ENCODE measurements around the gene RPS27A. TPM values are rescaled to one million over a fixed set of nuclear protein-coding genes. Genes with fewer than 3 reads are reported as not detected.
"Not testable (repeated sequence)": the region's sequence is repeated elsewhere in the genome, so short reads cannot be mapped to it uniquely, and the experiment has no call there.

Gene RPS27A
- polyA plus RNA-seq, 1 donor from 2014 or later: 1,842 TPM

- not testable (repeated sequence) for H3K27me3 ChIP-seq (ENCODE audit: insufficient read depth, low read depth, low read length); H3K9me2 ChIP-seq (ENCODE audit: insufficient read depth, low read length); H3K9me3 ChIP-seq (ENCODE audit: low read length); H3F3A ChIP-seq (ENCODE audit: insufficient read depth, low read length, poor library complexity, severe bottlenecking); H3K4me2 ChIP-seq (ENCODE audit: low read length); H2AFZ ChIP-seq (ENCODE audit: low read depth, low read length); H3K4me3 ChIP-seq (ENCODE audit: low read length); H3K27ac ChIP-seq (ENCODE audit: low read length); H3K79me2 ChIP-seq (replicated peaks; ENCODE audit: insufficient read depth, low read length); H3K9ac ChIP-seq (ENCODE audit: low read length); H3K36me3 ChIP-seq (ENCODE audit: insufficient read depth, low read length); H4K20me1 ChIP-seq (ENCODE audit: insufficient read depth)
Observed at GRCh38 chr2:55241582-55241981, 9.1 kb downstream of the RPS27A start.

GRCh38 chr2:55242617-55243016 lies 10.1 kb downstream of the RPS27A start:
- Histone ChIP-seq H3K4me2 (ENCODE audit: low read length) (no peak overlapping the region), H3K9me2 (ENCODE audit: insufficient read depth, low read length) (no peaks in the 10 kb centered on the region), H3K27ac (ENCODE audit: low read length) (no peak overlapping the region), H4K20me1 (ENCODE audit: insufficient read depth) (no peaks in the 10 kb centered on the region), H3K27me3 (ENCODE audit: insufficient read depth, low read depth, low read length) (no peaks in the 10 kb centered on the region), H3K4me3 (ENCODE audit: low read length) (no peak overlapping the region), H3F3A (ENCODE audit: insufficient read depth, low read length, poor library complexity, severe bottlenecking) (no peaks in the 10 kb centered on the region), H3K79me2 (replicated peaks; ENCODE audit: insufficient read depth, low read length) (no peaks in the 10 kb centered on the region), H3K9me3 (ENCODE audit: low read length) (no peaks in the 10 kb centered on the region), H2AFZ (ENCODE audit: low read depth, low read length) (no peak overlapping the region), H3K36me3 (ENCODE audit: insufficient read depth, low read length) (no peaks in the 10 kb centered on the region), H3K9ac (ENCODE audit: low read length) (no peak overlapping the region)
- TF ChIP-seq, protein P1, sequence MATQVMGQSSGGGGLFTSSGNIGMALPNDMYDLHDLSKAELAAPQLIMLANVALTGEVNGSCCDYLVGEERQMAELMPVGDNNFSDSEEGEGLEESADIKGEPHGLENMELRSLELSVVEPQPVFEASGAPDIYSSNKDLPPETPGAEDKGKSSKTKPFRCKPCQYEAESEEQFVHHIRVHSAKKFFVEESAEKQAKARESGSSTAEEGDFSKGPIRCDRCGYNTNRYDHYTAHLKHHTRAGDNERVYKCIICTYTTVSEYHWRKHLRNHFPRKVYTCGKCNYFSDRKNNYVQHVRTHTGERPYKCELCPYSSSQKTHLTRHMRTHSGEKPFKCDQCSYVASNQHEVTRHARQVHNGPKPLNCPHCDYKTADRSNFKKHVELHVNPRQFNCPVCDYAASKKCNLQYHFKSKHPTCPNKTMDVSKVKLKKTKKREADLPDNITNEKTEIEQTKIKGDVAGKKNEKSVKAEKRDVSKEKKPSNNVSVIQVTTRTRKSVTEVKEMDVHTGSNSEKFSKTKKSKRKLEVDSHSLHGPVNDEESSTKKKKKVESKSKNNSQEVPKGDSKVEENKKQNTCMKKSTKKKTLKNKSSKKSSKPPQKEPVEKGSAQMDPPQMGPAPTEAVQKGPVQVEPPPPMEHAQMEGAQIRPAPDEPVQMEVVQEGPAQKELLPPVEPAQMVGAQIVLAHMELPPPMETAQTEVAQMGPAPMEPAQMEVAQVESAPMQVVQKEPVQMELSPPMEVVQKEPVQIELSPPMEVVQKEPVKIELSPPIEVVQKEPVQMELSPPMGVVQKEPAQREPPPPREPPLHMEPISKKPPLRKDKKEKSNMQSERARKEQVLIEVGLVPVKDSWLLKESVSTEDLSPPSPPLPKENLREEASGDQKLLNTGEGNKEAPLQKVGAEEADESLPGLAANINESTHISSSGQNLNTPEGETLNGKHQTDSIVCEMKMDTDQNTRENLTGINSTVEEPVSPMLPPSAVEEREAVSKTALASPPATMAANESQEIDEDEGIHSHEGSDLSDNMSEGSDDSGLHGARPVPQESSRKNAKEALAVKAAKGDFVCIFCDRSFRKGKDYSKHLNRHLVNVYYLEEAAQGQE (IDR thresholded peaks at IDR 0.05; ENCODE audit: borderline replicate concordance): no peak
- TF ChIP-seq EZH2 (IDR thresholded peaks at IDR 0.05; ENCODE audit: borderline replicate concordance, insufficient read depth, low read length, poor library complexity, severe bottlenecking) (no peak), MXI1 (conservative IDR thresholded peaks at IDR 0.05; ENCODE audit: poor library complexity, severe bottlenecking) (no peak), POLR2AphosphoS5 (IDR thresholded peaks at IDR 0.05) (no peak), SMC3 (conservative IDR thresholded peaks at IDR 0.05; ENCODE audit: poor library complexity) (no peak)

GRCh38 chr2:55245411-55245810 lies 12.9 kb downstream of the RPS27A start:
- no peak overlapping the region for H3K9ac ChIP-seq (ENCODE audit: low read length)
- H3F3A ChIP-seq (ENCODE audit: insufficient read depth, low read length, poor library complexity, severe bottlenecking): no peaks in the 10 kb centered on the region
- no peak overlapping the region for H2AFZ ChIP-seq (ENCODE audit: low read depth, low read length)
- TF ChIP-seq POLR2AphosphoS5 (IDR thresholded peaks at IDR 0.05) (no peak), SMC3 (conservative IDR thresholded peaks at IDR 0.05; ENCODE audit: poor library complexity) (no peak), TAF1 (IDR thresholded peaks at IDR 0.05; ENCODE audit: low read depth) (no peak), CTCF (IDR thresholded peaks at IDR 0.05; ENCODE audit: poor library complexity, severe bottlenecking) (no peak), EZH2 (IDR thresholded peaks at IDR 0.05; ENCODE audit: borderline replicate concordance, insufficient read depth, low read length, poor library complexity, severe bottlenecking) (no peak), RAD21 (conservative IDR thresholded peaks at IDR 0.05) (no peak), EP300 (conservative IDR thresholded peaks at IDR 0.05; ENCODE audit: poor library complexity, severe bottlenecking) (no peak), MXI1 (conservative IDR thresholded peaks at IDR 0.05; ENCODE audit: poor library complexity, severe bottlenecking) (no peak)
- TF ChIP-seq, protein P1 (IDR thresholded peaks at IDR 0.05; ENCODE audit: borderline replicate concordance): no peak
- H4K20me1 ChIP-seq (ENCODE audit: insufficient read depth): no peaks in the 10 kb centered on the region
- no peak overlapping the region for H3K4me3 ChIP-seq (ENCODE audit: low read length)
- H3K79me2 ChIP-seq (replicated peaks; ENCODE audit: insufficient read depth, low read length): no peaks in the 10 kb centered on the region
- H3K9me2 ChIP-seq (ENCODE audit: insufficient read depth, low read length): no peaks in the 10 kb centered on the region
- H3K36me3 ChIP-seq (ENCODE audit: insufficient read depth, low read length): no peaks in the 10 kb centered on the region
- no peak overlapping the region for H3K27ac ChIP-seq (ENCODE audit: low read length)
- H3K4me2 ChIP-seq (ENCODE audit: low read length): no peak overlapping the region
- no peaks in the 10 kb centered on the region for H3K9me3 ChIP-seq (ENCODE audit: low read length)
- H3K27me3 ChIP-seq (ENCODE audit: insufficient read depth, low read depth, low read length): no peaks in the 10 kb centered on the region

All from neural cell (in vitro differentiated cells).